ENCODE measurements around the gene SDHAF3.
"Not testable (repeated sequence)": the region's sequence is repeated elsewhere in the genome, so short reads cannot be mapped to it uniquely, and the experiment has no call there.

Gene SDHAF3

GRCh38 chr7:97123115-97123514 lies 5.6 kb downstream of the SDHAF3 start:
- DNase-seq (ENCODE audit: low spot score), result not testable (repeated sequence)

DNA sequence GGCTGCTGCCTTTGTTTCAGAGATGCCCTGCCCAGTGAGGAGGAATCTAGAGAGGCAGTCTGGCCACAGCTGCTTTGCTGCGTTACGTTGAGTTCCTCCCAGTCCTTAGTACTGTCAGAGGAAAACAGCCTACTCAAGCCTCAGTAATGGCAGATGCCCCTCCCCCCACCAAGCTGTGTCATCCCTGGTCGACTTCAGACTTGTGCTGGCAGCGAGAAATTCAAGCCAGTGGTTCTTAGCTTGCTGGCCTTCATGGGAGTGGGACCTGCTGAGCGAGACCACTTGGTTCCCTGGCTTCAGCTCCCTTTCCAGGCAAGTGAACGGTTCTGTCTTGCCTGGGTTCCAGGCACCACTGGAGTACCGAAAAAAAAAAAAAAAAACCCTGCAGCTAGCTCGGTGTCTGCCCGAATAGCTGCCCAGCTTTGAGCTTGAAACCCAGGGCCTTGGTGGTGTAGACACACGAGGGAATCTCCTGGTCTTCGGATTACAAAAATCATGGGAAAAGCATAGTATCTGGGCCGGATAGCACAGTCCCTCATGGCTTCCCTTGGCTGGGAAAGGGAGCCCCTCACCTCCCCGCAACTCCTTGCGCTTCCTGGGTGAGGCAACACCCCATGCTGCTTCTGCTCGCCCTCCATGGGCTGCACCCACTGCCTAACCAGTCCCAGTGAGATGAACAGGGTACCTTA lies 9.1 kb downstream of the SDHAF3 start:
- no peak for DNase-seq (ENCODE audit: low spot score)

DNA sequence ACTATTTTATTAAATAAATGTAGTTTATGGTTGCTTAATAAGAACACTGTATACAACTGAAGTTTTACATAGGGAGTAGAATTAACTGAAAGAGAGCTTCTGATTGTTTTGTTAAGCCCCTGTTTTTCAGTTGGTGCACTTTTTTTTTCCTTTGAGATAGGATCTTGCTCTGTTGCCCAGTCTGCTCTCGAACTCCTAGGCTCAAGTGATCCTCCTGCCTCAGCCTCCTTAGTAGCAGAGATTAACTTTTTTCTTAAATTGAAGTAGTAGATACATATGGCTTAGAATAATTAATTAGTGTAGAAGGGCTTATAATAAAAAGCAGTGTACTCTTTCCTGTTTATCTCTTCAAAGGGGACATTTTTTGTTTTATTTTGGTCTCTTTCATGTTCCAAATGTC lies 11.2 kb downstream of the SDHAF3 start:
- DNase-seq (ENCODE audit: low spot score), result no peak

- DNase-seq (ENCODE audit: low spot score), result no peak
These were observed 13.1 kb downstream of the SDHAF3 start for GRCh38 chr7:97130417-97131139.

DNA sequence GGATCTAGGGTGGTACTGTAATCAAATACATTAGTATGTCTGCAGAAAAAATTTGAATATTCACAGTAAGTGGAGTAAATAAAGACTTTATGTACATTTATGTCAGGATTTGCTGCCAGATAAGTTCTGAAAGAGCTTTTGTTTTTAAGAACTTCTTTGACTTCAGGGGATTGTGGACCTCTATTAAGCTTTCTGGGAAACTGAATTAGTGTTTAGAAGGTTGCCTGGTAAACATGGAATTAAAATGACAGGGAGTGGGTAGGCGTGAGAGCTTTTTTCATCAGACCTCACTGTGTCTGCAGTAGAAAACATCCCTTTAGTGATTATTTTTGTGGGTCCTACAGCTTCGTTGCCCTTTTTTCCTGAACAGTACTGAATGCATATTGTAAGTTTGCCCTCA lies 15.7 kb downstream of the SDHAF3 start:
- no peak for DNase-seq (ENCODE audit: low spot score)

DNA sequence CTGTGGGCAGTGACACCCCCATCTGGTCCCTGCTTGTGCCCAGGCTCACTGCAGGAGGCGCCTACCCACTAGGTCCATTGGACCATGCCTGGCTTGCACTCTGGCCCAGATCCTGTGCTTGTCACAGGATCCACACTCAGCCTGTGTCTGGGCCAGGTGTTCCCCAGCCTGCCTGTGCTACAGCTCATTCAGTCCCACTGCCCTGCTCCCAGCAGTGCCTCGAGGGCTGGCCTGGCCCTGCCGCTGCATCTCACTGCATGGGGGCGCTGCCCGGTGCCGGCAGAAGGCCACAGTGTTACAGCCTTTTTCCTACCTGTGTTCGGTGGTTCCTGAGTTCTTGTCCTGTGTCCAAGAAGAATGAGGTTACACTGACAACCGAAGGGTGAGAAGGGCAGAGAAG lies 21.3 kb downstream of the SDHAF3 start:
- DNase-seq (ENCODE audit: low spot score), result no peak

DNA sequence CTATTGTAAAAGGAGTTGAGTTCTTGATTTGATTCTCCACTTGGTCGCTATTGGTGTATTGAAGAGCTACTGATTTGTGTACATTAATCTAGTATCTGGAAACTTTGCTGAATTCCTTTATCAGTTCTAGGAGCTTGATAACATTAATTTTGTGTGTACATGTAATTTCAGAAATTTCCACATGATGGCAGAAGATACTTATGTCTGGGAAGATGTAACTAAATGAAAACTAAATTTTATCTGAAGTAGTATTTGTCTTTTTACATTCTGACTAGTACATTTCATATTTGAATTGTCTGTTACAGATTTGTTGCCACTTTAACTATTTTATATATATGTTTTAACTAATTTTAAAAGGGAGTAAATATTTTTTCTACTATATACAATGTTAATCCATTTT lies 27.6 kb downstream of the SDHAF3 start:
- DNase-seq (ENCODE audit: low spot score), result no peak

DNA sequence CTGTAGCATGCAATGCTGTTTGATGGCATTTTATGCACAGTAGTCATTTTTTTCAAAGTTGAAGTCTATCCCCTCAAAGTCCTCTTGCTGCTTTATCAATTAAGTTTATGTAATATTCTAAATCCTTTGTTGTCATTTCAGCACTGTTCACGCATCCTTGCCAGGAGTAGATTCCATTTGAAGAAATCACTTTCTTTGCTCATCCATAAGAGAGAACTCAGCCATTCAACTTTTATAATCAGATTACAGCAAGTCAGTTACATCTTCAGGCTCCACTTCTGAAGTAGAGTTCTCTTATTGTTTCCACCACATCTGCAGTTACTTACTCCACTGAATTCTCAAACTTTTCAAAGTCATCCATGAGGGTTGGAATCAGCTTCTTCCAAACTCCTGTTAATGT lies 32.3 kb downstream of the SDHAF3 start:
- DNase-seq (ENCODE audit: low spot score), result no peak

- DNase-seq (ENCODE audit: low spot score), result no peak
These were observed 38.5 kb downstream of the SDHAF3 start for GRCh38 chr7:97155897-97156418.

DNA sequence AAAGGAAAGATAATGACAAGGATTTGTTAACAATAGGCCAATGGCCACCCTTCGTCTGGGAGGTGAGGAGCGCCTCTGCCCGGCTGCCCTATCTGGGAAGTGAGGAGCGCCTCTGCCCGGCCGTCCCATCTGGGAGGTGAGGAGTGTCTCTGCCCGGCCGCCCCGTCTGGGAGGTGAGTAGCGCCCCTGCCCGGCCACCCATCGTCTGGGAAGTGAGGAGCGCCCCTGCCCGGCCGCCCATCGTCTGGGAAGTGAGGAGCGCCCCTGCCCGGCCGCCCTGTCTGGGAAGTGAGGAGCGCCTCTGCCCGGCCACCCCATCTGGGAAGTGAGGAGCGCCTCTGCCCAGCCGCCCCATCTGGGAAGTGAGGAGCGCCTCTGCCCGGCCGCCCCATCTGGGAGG lies 42.5 kb downstream of the SDHAF3 start:
- not testable (repeated sequence) for DNase-seq (ENCODE audit: low spot score)

- DNase-seq (ENCODE audit: low spot score), result not testable (repeated sequence)
These were observed 44.1 kb downstream of the SDHAF3 start for GRCh38 chr7:97161609-97162008.

GRCh38 chr7:97166308-97166707 lies 48.8 kb downstream of the SDHAF3 start:
- DNase-seq (ENCODE audit: low spot score), result no peak

DNA sequence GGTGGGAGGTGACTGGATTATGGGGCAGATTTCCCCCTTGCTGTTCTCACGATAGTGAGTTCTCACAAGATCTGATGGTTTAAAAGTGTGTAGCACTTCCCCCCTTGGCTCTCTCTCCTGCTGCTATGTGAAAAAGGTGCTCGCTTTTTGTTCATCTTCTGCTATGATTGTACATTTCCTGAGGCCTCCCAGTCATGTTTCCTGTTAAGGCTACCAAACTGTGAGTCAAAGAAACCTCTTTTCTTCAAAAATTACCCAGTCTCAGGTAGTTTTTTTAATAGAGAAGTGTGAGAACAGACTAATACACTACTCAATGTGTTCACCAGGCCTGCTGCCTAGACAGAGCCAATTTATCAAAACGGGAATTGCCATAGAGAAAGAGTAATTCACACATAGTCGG lies 49.7 kb downstream of the SDHAF3 start:
- DNase-seq (ENCODE audit: low spot score), result no peak

- no peak for DNase-seq (ENCODE audit: low spot score)
These were observed 50.3 kb downstream of the SDHAF3 start for GRCh38 chr7:97167749-97168148.

DNA sequence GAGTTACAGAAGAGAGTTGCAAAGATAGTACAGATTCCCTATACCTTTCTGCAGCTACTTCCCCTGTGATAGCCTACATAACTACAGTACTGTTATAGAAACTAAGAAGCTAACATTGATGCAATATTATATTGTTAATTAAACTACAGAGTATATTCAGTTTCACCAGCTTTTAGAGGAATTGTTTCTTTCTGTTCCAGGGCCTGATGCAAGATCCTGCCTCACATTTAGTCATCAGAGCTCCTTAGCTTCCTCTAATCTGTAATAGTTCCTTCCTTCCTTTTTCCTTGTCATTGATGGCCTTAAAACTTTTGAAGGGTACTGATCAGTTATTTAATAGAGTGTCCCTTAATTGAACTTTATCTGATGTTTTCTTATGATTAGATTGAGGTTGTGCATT lies 56.8 kb downstream of the SDHAF3 start:
- no peak for DNase-seq (ENCODE audit: low spot score)

GRCh38 chr7:97179454-97180104 lies 62.1 kb downstream of the SDHAF3 start:
- DNase-seq (ENCODE audit: low spot score), result peak; percentile 58

GRCh38 chr7:97187067-97187466 lies 69.6 kb downstream of the SDHAF3 start:
- no peak for DNase-seq (ENCODE audit: low spot score)

DNA sequence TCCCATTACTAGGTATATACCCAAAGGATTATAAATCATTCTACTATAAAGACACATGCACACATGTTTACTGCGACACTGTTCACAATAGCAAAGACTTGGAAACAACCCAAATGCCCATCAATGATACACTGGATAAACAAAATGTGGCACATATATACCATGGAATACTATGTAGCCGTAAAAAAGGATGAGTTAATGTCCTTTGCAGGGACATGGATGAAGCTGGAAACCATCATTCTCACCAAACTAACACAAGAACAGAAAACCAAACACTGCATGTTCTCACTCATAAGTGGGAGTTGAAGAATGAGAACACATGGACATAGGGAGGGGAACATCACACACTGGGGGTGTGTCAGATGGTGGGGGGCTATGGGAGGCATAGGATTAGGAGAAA lies 78.7 kb downstream of the SDHAF3 start:
- not testable (repeated sequence) for DNase-seq (ENCODE audit: low spot score)

DNA sequence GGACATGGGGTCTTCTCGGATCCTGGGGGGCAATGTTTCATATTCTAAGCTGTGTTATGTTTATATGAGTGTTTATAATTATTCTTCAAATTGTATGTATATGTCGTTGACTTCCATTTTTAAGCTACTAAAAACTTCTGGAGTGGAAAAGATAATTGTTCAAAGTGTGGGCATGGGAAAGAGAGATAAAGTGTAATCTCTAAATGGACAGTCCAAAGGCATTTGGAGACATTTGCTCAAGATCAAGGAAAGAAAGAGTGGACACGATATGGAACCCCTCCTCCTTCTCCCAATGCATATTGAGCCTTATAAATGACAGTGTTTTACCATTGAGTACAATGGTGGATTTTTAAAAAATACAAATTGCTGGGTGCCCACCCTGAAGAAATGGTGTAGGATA lies 81.1 kb downstream of the SDHAF3 start:
- DNase-seq (ENCODE audit: low spot score), result no peak

DNA sequence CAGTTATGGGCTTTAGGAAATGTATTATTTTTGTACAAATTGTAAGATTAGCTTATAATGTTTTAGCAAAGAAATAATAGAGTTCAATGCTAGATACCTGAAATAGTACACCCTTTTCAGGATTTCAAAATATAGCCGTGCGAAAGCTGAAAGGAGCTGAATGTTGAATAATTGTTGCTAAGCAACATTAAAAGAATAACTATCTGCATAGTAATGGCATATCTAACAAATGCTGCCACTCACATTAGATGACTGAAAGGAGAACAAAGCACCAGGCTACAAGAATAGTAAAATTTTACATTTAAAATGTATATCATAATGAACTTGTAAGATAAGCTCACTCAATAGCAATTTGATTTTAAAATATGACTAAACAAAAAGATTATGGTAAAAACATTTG lies 82.5 kb downstream of the SDHAF3 start:
- DNase-seq (ENCODE audit: low spot score), result no peak

GRCh38 chr7:97203957-97204356 lies 86.5 kb downstream of the SDHAF3 start:
- DNase-seq (ENCODE audit: low spot score), result no peak

DNA sequence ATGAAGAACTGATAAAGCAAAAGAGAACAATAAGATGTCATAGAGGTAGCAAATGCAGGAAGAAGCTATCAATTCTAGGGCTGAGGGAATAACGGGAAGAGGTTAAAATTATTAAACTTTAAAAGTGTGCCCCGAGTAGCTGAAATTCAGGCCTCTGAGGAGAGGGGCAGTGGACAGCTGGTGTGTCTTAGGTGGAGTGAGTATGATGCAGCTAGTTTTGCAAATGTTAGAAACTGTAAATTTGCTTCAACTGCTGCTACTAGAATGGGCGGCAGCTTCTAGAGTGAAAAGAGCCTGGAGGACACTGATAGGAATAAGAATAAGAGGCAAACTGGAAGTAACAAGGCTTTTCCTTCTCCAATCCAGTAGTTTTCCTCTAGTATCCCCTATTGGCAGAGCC lies 87.3 kb downstream of the SDHAF3 start:
- DNase-seq (ENCODE audit: low spot score), result no peak

- no peak for DNase-seq (ENCODE audit: low spot score)
These were observed 98.1 kb downstream of the SDHAF3 start for GRCh38 chr7:97215556-97215955.

Measured in CD4-positive, alpha-beta T cell treated with Interleukin-15 for 4 hours (primary cell).